IMR-90 (cell line): ENCODE data around the gene PSMD11. TPM values are rescaled to one million over a fixed set of nuclear protein-coding genes. Genes with fewer than 3 reads are reported as not detected.

Experiments used
- ATAC-seq: fragments of 200-7000 bp; cut with Tn5 transposase; 2 replicates; pipeline ENCODE4 v1.9.1; 2020; ENCODE audit warnings: low read depth, mild to moderate bottlenecking, moderate library complexity
- BruUV-seq: library from RNA; stranded (reverse); fragments of 400-500 nt; replicated peaks from 2 replicates; lab custom pipeline; 2021; lab: Mats Ljungman, UMichigan
- CTCF ChIA-PET: fragments of 300-600 bp; formaldehyde crosslinking; extraction: SDS; loops from one replicate; lab custom pipeline; 2021; ENCODE audit warnings: antibody characterized with exemption; lab: Yijun Ruan, JAX
- POLR2A ChIA-PET: fragments of 300-600 bp; sonication (Branson Sonifier 250); formaldehyde crosslinking; loops from one replicate; lab custom pipeline; 2022; ENCODE audit warnings: antibody characterized with exemption; ENCODE audit not compliant: unreplicated experiment; lab: Charles Lee
- DNase-seq: peaks from one replicate; pipeline ENCODE4 v3.0.0; 2013
- H2AFZ ChIP-seq: replicated peaks from 2 replicates; pipeline ENCODE3; 2013; ENCODE audit warnings: low read length, mild to moderate bottlenecking; ENCODE audit not compliant: poor library complexity
- H2AK5ac ChIP-seq: 2 replicates; pipeline ENCODE4 v1.6.1; 2013; ENCODE audit warnings: low read depth, low read length, inconsistent platforms
- H2AK9ac ChIP-seq: replicated peaks from 2 replicates; pipeline ENCODE3; 2013; ENCODE audit warnings: mild to moderate bottlenecking, low read depth, low read length, moderate library complexity; ENCODE audit not compliant: poor library complexity
- H2BK120ac ChIP-seq: 2 replicates; pipeline ENCODE4 v1.6.1; 2013; ENCODE audit warnings: low read depth, low read length, inconsistent platforms
- H2BK15ac ChIP-seq: 3 replicates; pipeline ENCODE4 v1.6.1; 2013; ENCODE audit warnings: low read depth, low read length, inconsistent platforms
- H2BK20ac ChIP-seq: 2 replicates; pipeline ENCODE4 v1.6.1; 2013; ENCODE audit warnings: low read depth, mild to moderate bottlenecking, inconsistent platforms, low read length, moderate library complexity
- H2BK5ac ChIP-seq: 2 replicates; pipeline ENCODE4 v1.6.1; 2013; ENCODE audit warnings: mild to moderate bottlenecking, low read depth, low read length, inconsistent platforms; ENCODE audit not compliant: poor library complexity, severe bottlenecking
- H3K14ac ChIP-seq: replicated peaks from 2 replicates; pipeline ENCODE4 v1.6.1; 2013; ENCODE audit warnings: low read depth, low read length, inconsistent platforms
- H3K18ac ChIP-seq: 2 replicates; pipeline ENCODE4 v1.6.1; 2013; ENCODE audit warnings: low read depth, low read length, control low read depth
- H3K23ac ChIP-seq: 2 replicates; pipeline ENCODE4 v1.6.1; 2013; ENCODE audit warnings: low read depth, low read length, inconsistent platforms
- H3K27ac ChIP-seq: 2 replicates; pipeline ENCODE4 v1.5.1; 2013; ENCODE audit warnings: mild to moderate bottlenecking, control low read depth, low read length; ENCODE audit not compliant: insufficient read depth
- H3K27me3 ChIP-seq: 2 replicates; pipeline ENCODE4 v1.6.1; 2013; ENCODE audit warnings: low read length; ENCODE audit not compliant: control insufficient read depth, insufficient read depth
- H3K36me3 ChIP-seq: 2 replicates; pipeline ENCODE4 v1.6.1; 2013; ENCODE audit warnings: low read length, mixed read lengths; ENCODE audit not compliant: control insufficient read depth, insufficient read depth
- H3K4ac ChIP-seq: 2 replicates; pipeline ENCODE4 v1.6.1; 2013; ENCODE audit warnings: low read depth, low read length, inconsistent platforms
- H3K4me1 ChIP-seq: 2 replicates; pipeline ENCODE4 v1.6.1; 2013; ENCODE audit warnings: low read length, mixed read lengths; ENCODE audit not compliant: control insufficient read depth, insufficient read depth
- H3K4me2 ChIP-seq: 2 replicates; pipeline ENCODE4 v1.6.1; 2013; ENCODE audit warnings: low read depth, mild to moderate bottlenecking, control low read depth, low read length, moderate library complexity
- H3K4me3 ChIP-seq: 2 replicates; pipeline ENCODE4 v1.5.1; 2013; ENCODE audit warnings: low read depth, mild to moderate bottlenecking, control low read depth, low read length, moderate library complexity; ENCODE audit not compliant: insufficient read depth
- H3K56ac ChIP-seq: 2 replicates; pipeline ENCODE4 v1.6.1; 2013; ENCODE audit warnings: low read length, inconsistent platforms; ENCODE audit not compliant: insufficient read depth; ENCODE audit errors: extremely low read depth
- H3K79me1 ChIP-seq, 2 experiments: 2 replicates each; pipeline ENCODE4 v1.6.1; 2013; ENCODE audit warnings: low read length in 2 of 2, inconsistent platforms in 1 of 2, low read depth in 1 of 2
- H3K9ac ChIP-seq: 2 replicates; pipeline ENCODE4 v1.6.1; 2013; ENCODE audit warnings: low read depth, low read length, control low read depth
- H3K9me1 ChIP-seq: 2 replicates; pipeline ENCODE4 v1.6.1; 2013; ENCODE audit warnings: low read length, inconsistent platforms; ENCODE audit not compliant: insufficient read depth
- H3K9me3 ChIP-seq: 2 replicates; pipeline ENCODE4 v1.6.1; 2013; ENCODE audit warnings: low read length; ENCODE audit not compliant: control insufficient read depth, insufficient read depth
- H4K20me1 ChIP-seq: 2 replicates; pipeline ENCODE4 v1.6.1; 2013; ENCODE audit warnings: low read length, inconsistent platforms; ENCODE audit not compliant: insufficient read depth
- H4K5ac ChIP-seq: 2 replicates; pipeline ENCODE4 v1.6.1; 2013; ENCODE audit warnings: mild to moderate bottlenecking, low read depth, low read length, control low read depth
- H4K8ac ChIP-seq, 2 experiments: 2 replicates each; pipeline ENCODE4 v1.6.1; 2013; ENCODE audit warnings: low read depth in 2 of 2, low read length in 2 of 2, control low read depth in 1 of 2, inconsistent platforms in 1 of 2
- H4K91ac ChIP-seq: 2 replicates; pipeline ENCODE4 v1.6.1; 2013; ENCODE audit warnings: low read depth, low read length, inconsistent platforms; ENCODE audit not compliant: insufficient read depth
- CEBPB ChIP-seq: IDR thresholded peaks from 2 replicates; pipeline ENCODE4 v1.6.1; 2012; ENCODE audit warnings: low read depth, low read length, improper control_type of control experiment
- CHD1 ChIP-seq: IDR thresholded peaks from 2 replicates; pipeline ENCODE4 v1.6.1; 2012; ENCODE audit warnings: low read depth, low read length, improper control_type of control experiment
- CTCF ChIP-seq: conservative IDR thresholded peaks from 2 replicates; pipeline ENCODE4 v1.5.1; 2012; ENCODE audit warnings: mild to moderate bottlenecking, low read depth, low read length, improper control_type of control experiment
- ELK1 ChIP-seq: fragments of 150-350 bp; IDR thresholded peaks from 2 replicates; pipeline ENCODE4 v1.6.1; 2016; ENCODE audit warnings: low read depth, mild to moderate bottlenecking, low read length, moderate library complexity, borderline replicate concordance
- FOS ChIP-seq: fragments of 150-350 bp; IDR thresholded peaks from 2 replicates; pipeline ENCODE4 v1.6.1; 2016; ENCODE audit warnings: low read depth, low read length
- MAZ ChIP-seq: IDR thresholded peaks from 2 replicates; pipeline ENCODE4 v1.6.1; 2012; ENCODE audit warnings: low read depth, mild to moderate bottlenecking, low read length, improper control_type of control experiment, moderate library complexity, borderline replicate concordance
- MXI1 ChIP-seq: IDR thresholded peaks from 2 replicates; pipeline ENCODE4 v1.6.1; 2012; ENCODE audit warnings: low read depth, mild to moderate bottlenecking, low read length, moderate library complexity, borderline replicate concordance
- POLR2A ChIP-seq: IDR thresholded peaks from 2 replicates; pipeline ENCODE4 v1.6.1; 2012; ENCODE audit warnings: mild to moderate bottlenecking, low read depth, low read length
- RAD21 ChIP-seq: IDR thresholded peaks from 2 replicates; pipeline ENCODE4 v1.6.1; 2012; ENCODE audit warnings: low read length, improper control_type of control experiment
- SMC3 ChIP-seq: fragments of 150-350 bp; IDR thresholded peaks from 2 replicates; pipeline ENCODE4 v1.6.1; 2016; ENCODE audit warnings: low read depth, mild to moderate bottlenecking, antibody characterized with exemption, low read length, moderate library complexity
- WGBS, 2 experiments: methylation state at CpG; one replicate each; pipeline versions ENCODE4 v1.1.5 to v1.1.7; 2013; ENCODE audit warnings: missing lambda C conversion rate in 2 of 2; ENCODE audit not compliant: insufficient read length in 1 of 2; ENCODE audit errors: extremely low coverage in 2 of 2; 5-methylcytosine and 5-hydroxymethylcytosine counted together
- dilution Hi-C: fragments of 300-500 bp; cut with HindIII; formaldehyde crosslinking; loops from one replicate; pipeline ENCODE4 v1.14.3; 2018; ENCODE audit warnings: low sequenced_read_pairs; ENCODE audit not compliant: unreplicated experiment
- in situ Hi-C: fragments of 300-500 bp; cut with MboI; formaldehyde crosslinking; loops from 3 replicates; pipeline ENCODE4 v1.14.3; 2019; ENCODE audit warnings: low sequenced_read_pairs, inconsistent platforms, mixed read lengths
- intact Hi-C: fragments of 100-400 bp; cut with micrococcal nuclease; formaldehyde crosslinking; loops from 2 replicates; pipeline ENCODE4 v1.10.0; 2022
- polyA plus RNA-seq, 3 experiments: library from polyadenylated mRNA; depleted of rRNA; stranded (reverse); fragments of >200 nt; gene quantifications; 2 replicates each; pipeline ENCODE4 v1.2.3, GENCODE V29; 2012; ENCODE audit warnings: low replicate concordance in 1 of 3
- total RNA-seq: library from RNA; depleted of rRNA; stranded (reverse); fragments of >200 nt; gene quantifications from 2 replicates; pipeline ENCODE4 v1.2.3, GENCODE V29; 2012

PSMD11 gene
- total and polyA plus RNA-seq, 2 of the 4 experiments (the other 2 are of a cell fraction) = 64.7 to 85.9 TPM

- no peak for DNase-seq
- WGBS, 2 experiments = no CpG with 5 or more reads among the region's 3 CpGs
- Histone ChIP-seq H2AK5ac (no peak overlapping the region), H2BK120ac (no peak overlapping the region), H2BK20ac (no peak overlapping the region), H2BK5ac (no peak overlapping the region), H3K4me2 (no peak overlapping the region), H2AFZ (no peak overlapping the region), H2AK9ac (no peak overlapping the region), H3K36me3 (no peaks in the 10 kb centered on the region), H3K9me1 (peaks cover 2% of the 10 kb centered on the region; the same call in 1 of the 2 replicates), H3K4ac (no peak overlapping the region), H3K79me1 (no peaks in the 10 kb centered on the region), H4K8ac (no peak overlapping the region), H2BK15ac (no peak overlapping the region), H3K4me3 (no peak overlapping the region), H3K27ac (no peak overlapping the region), H3K9ac (no peak overlapping the region), H3K14ac (no peak overlapping the region), H4K91ac (no peak overlapping the region), H3K4me1 (no peaks in the 10 kb centered on the region), H3K56ac (no peak overlapping the region), H4K20me1 (no peaks in the 10 kb centered on the region), H3K27me3 (peaks cover 26% of the 10 kb centered on the region), H3K18ac (no peak overlapping the region), H3K9me3 (no peaks in the 10 kb centered on the region), H3K23ac (no peak overlapping the region), H4K5ac (no peak overlapping the region)
- BruUV-seq = no TSS peak
- TF ChIP-seq ELK1 (no peak), RAD21 (no peak), CTCF (no peak), CHD1 (no peak), SMC3 (no peak), FOS (no peak), MXI1 (no peak), CEBPB (no peak), POLR2A (no peak), MAZ (no peak)
- dilution Hi-C loops (no loop called here), intact Hi-C loops (no loop called here), in situ Hi-C loops (no loop called here)
- ATAC-seq = no peak
- ChIA-PET POLR2A (no interaction called here), CTCF (no interaction called here)
These were observed 69.3 kb downstream of the PSMD11 start for GRCh38 chr17:32513579-32513978.
